Cardiac muscle cell (in vitro differentiated cells and primary cell): Measurements from ENCODE around the gene BLID. TPM values are rescaled to one million over a fixed set of nuclear protein-coding genes. Genes with fewer than 3 reads are reported as not detected.

Experiments used
- DNase-seq, 2 donors: peaks; one replicate each; pipeline versions ENCODE4 v3.0.0 to v3.0.0-alpha.2; 2010 to 2017; ENCODE audit warnings: low read depth in 1 of 2, low spot score in 1 of 2
- H3K27ac ChIP-seq: fragments of 200-600 bp; sonication (generic); 2 replicates; pipeline ENCODE4 v1.5.1; 2016
- H3K27me3 ChIP-seq: fragments of 200-600 bp; sonication (generic); 2 replicates; pipeline ENCODE4 v1.6.0; 2016; ENCODE audit warnings: control low read depth
- H3K36me3 ChIP-seq: fragments of 200-600 bp; sonication (generic); 2 replicates; pipeline ENCODE4 v1.5.1; 2016; ENCODE audit warnings: control low read depth
- H3K4me1 ChIP-seq: fragments of 200-600 bp; sonication (generic); 2 replicates; pipeline ENCODE4 v1.8.1; 2017; ENCODE audit warnings: low read depth, mild to moderate bottlenecking, mixed run types
- H3K4me3 ChIP-seq: fragments of 200-600 bp; sonication (generic); 2 replicates; pipeline ENCODE4 v1.5.1; 2016; ENCODE audit warnings: mild to moderate bottlenecking
- H3K9me3 ChIP-seq: fragments of 200-600 bp; sonication (generic); 2 replicates; pipeline ENCODE4 v1.5.1; 2017; ENCODE audit warnings: low read depth, mild to moderate bottlenecking, control low read depth
- polyA plus RNA-seq: library from polyadenylated mRNA; unstranded; fragments of >200 nt; fragmentation: Nextera tagmentation; extraction: Ambion mirVana; gene quantifications from 2 replicates; pipeline ENCODE4 v1.2.1, GENCODE V29; 2016
- total RNA-seq: library from RNA; depleted of rRNA; stranded (reverse); fragments of >200 nt; gene quantifications from 2 replicates; pipeline ENCODE4 v1.2.3, GENCODE V29; 2016
- TF ChIP-seq, protein P1 (sequence below): IDR thresholded peaks from 2 replicates; pipeline ENCODE4 v1.5.1; 2012; ENCODE audit warnings: low read depth, mild to moderate bottlenecking, low read length

The BLID gene
- total and polyA plus RNA-seq, 2 experiments from 2014 or later: 1.2 to 1.3 TPM

DNA sequence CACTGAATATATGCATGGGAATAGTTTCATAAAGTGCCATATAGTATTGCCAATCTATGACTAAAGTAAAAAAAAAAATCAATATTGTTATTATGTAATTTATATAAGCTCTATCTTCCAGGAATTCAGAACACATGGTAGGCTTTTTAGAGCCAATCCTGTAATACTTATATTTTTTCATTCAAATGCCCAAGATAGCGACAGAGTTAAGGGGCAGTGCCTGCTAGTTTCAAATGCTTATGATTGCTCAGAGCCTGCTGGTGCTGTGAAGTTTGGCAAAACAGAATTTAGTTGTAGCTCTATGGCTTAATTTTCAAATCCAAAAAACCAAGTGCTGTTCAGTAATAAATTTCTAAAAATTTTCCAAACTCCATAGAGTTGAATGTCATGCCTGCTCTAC is 39.0 kb upstream of the BLID start:
- no peaks in the 10 kb centered on the region for H3K4me1 ChIP-seq
- TF ChIP-seq, protein P1, sequence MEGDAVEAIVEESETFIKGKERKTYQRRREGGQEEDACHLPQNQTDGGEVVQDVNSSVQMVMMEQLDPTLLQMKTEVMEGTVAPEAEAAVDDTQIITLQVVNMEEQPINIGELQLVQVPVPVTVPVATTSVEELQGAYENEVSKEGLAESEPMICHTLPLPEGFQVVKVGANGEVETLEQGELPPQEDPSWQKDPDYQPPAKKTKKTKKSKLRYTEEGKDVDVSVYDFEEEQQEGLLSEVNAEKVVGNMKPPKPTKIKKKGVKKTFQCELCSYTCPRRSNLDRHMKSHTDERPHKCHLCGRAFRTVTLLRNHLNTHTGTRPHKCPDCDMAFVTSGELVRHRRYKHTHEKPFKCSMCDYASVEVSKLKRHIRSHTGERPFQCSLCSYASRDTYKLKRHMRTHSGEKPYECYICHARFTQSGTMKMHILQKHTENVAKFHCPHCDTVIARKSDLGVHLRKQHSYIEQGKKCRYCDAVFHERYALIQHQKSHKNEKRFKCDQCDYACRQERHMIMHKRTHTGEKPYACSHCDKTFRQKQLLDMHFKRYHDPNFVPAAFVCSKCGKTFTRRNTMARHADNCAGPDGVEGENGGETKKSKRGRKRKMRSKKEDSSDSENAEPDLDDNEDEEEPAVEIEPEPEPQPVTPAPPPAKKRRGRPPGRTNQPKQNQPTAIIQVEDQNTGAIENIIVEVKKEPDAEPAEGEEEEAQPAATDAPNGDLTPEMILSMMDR: no peak
- H3K27ac ChIP-seq: no peak overlapping the region
- no peak overlapping the region for H3K4me3 ChIP-seq
- H3K9me3 ChIP-seq: no peaks in the 10 kb centered on the region
- H3K36me3 ChIP-seq: no peaks in the 10 kb centered on the region
- no peak for DNase-seq
- H3K27me3 ChIP-seq: no peaks in the 10 kb centered on the region

DNA sequence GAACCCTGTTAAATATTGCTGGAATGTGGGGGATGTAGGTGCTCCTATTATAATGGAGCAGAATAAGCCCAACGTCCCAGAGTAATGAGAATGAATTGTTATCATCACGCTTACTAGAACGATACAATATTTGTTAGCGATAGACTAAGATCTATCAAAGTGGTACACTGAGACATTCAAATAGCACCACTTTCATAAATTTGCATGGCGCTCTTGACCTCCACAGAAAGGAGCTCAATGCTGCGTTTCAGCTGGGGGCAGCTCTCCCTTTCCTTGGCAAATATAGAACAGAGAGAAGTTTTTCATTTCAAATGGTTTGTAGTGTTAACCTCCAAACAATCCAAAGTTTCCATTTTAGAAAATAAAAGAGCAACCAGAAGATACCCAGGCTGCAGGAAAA is 38.2 kb upstream of the BLID start:
- no peaks in the 10 kb centered on the region for H3K4me1 ChIP-seq
- H3K27me3 ChIP-seq: no peaks in the 10 kb centered on the region
- DNase-seq: no peak
- no peaks in the 10 kb centered on the region for H3K36me3 ChIP-seq
- no peak overlapping the region for H3K27ac ChIP-seq
- H3K9me3 ChIP-seq: no peaks in the 10 kb centered on the region
- H3K4me3 ChIP-seq: no peak overlapping the region
- TF ChIP-seq, protein P1: no peak

DNA sequence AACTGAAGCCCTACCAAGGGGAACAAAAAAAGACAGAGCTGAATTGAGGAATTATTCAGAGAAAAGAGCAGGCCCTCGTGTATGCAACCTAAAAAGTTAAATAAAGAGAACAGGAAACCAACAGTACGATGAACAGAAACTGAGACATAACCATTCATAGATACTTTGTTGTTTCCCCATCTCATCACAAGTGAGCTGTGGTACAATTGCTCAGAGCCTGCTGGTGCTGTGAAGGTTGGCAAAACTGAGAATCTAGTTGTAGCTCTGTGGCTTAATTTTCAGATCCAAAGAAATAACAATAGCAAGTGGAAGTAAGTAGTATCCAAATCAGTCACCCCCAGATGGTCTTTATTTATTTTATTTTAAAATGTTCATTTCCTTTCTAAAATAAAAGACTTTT is 37.7 kb upstream of the BLID start:
- H3K4me1 ChIP-seq: no peaks in the 10 kb centered on the region

DNA sequence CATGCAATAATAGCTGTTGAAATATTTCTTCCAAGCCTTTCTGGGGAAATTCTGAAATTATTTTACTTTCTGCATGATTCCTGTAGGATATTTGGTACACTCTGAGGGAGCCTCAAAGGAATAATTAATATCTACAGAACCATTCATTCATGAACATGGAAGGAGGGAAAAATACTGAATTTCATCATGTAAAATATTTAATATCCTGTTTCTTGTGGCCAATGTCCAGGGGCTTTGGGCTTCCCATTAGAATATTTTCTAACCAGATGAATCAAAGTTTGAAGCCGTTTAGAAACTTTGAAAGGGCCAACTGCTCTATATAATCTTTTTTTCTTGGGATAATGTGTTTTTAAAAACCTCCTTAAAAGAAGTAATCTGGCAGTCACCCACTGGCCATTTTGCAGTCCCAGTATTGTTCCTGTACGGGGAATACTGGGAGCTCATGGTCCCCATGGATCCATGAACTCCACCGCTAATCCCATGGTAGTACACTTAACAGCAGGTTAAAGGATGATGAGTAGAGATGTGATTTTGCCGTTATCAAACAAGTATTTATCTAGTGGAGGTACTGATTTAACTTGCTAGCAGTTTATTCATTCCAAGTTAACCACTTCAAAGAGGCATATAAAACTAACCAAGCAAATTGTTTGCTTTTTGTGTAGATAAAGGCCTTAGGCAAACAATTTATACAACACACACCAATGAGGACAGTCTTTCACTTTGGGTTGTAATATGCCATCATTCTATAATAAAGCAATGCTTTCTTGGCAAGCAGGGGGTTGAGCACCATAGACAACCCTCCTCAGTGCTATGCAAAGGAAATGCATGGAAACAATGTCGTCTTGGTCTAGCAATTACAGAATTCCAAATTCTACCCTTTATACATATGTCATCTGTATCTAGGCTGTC is 34.5 kb upstream of the BLID start:
- Histone ChIP-seq H3K4me3 (no peak overlapping the region), H3K27ac (no peak overlapping the region), H3K9me3 (no peaks in the 10 kb centered on the region), H3K4me1 (no peaks in the 10 kb centered on the region), H3K27me3 (no peaks in the 10 kb centered on the region), H3K36me3 (no peaks in the 10 kb centered on the region)
- DNase-seq: no peak
- TF ChIP-seq, protein P1: no peak

More for the DNA sequence above, 37.7 kb upstream of the BLID start:
- H3K36me3 ChIP-seq: no peaks in the 10 kb centered on the region
- no peaks in the 10 kb centered on the region for H3K9me3 ChIP-seq
- H3K27ac ChIP-seq: no peak overlapping the region
- H3K4me3 ChIP-seq: no peak overlapping the region
- no peaks in the 10 kb centered on the region for H3K27me3 ChIP-seq
- no peak for DNase-seq
- TF ChIP-seq, protein P1: no peak

DNA sequence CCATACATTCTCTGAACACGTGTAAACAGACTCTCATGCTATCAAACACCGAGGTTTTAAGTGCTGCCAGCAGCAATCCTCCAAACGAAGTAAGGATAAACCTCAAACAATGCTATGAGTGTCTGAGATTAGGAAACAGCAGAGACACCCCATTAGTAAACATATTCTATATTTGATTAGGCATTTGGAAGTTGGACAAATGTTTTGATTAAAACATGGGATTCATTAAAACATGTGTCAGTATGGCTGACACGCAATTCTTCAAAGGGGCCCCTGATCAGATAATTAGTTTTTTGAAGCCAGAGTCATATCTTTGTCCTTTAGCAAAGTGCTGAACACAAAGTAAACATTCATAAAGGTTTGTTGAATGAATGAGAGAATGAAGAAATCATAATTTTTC is 33.2 kb upstream of the BLID start:
- no peaks in the 10 kb centered on the region for H3K9me3 ChIP-seq
- no peak for DNase-seq
- no peak overlapping the region for H3K4me3 ChIP-seq
- no peaks in the 10 kb centered on the region for H3K4me1 ChIP-seq
- no peak overlapping the region for H3K27ac ChIP-seq
- TF ChIP-seq, protein P1: no peak
- no peaks in the 10 kb centered on the region for H3K27me3 ChIP-seq
- H3K36me3 ChIP-seq: no peaks in the 10 kb centered on the region
